HepG2 (cell line): Measurements from ENCODE around the gene CS. TPM values are rescaled to one million over a fixed set of nuclear protein-coding genes. Genes with fewer than 3 reads are reported as not detected.

ENCODE experiments used
- ASH2L ChIP-seq: fragments of 300-600, 200-600 bp; sonication (generic); IDR thresholded peaks from 2 replicates; pipeline ENCODE4 v1.7.0; 2017; ENCODE audit warnings: low read depth, mild to moderate bottlenecking, moderate library complexity, mixed read lengths, low read length; ENCODE audit not compliant: insufficient read length
- ATF4 ChIP-seq, 2 experiments: fragments of 450-650 bp in 1 of 2; sonication (generic) in 1 of 2; formaldehyde crosslinking; IDR thresholded peaks; 2 replicates each; pipeline versions ENCODE4 v1.5.0 to v1.8.0; 2020 to 2022; ENCODE audit warnings: mild to moderate bottlenecking in 1 of 2, missing genetic modification reagents in 1 of 2
- EP300 ChIP-seq, 3 experiments: sonication (generic) in 1 of 3; formaldehyde crosslinking in 1 of 3; IDR thresholded peaks; 2 replicates each; pipeline versions ENCODE4 v1.5.1 to v1.6.1; 2011 to 2020; ENCODE audit warnings: low read depth in 2 of 3, low read length in 2 of 3, borderline replicate concordance in 1 of 3, improper control_type of control experiment in 1 of 3, mild to moderate bottlenecking in 1 of 3, missing genetic modification reagents in 1 of 3, moderate library complexity in 1 of 3
- ESRRA ChIP-seq: sonication (generic); formaldehyde crosslinking; IDR thresholded peaks from 2 replicates; pipeline ENCODE4 v1.5.1; 2020; ENCODE audit warnings: mild to moderate bottlenecking, low read depth, missing genetic modification reagents
- HDAC1 ChIP-seq: sonication (generic); formaldehyde crosslinking; IDR thresholded peaks from 2 replicates; pipeline ENCODE4 v1.5.1; 2020; ENCODE audit warnings: mild to moderate bottlenecking, missing genetic modification reagents
- HNF4A ChIP-seq: sonication (generic); formaldehyde crosslinking; IDR thresholded peaks from 2 replicates; pipeline ENCODE4 v1.4.0; 2020; ENCODE audit warnings: missing genetic modification reagents
- HOXA5 ChIP-seq: sonication (generic); formaldehyde crosslinking; IDR thresholded peaks from 2 replicates; pipeline ENCODE4 v1.4.0; 2020; ENCODE audit warnings: missing genetic modification reagents
- KDM5A ChIP-seq: fragments of 200-600 bp; sonication (generic); IDR thresholded peaks from 2 replicates; pipeline ENCODE4 v1.7.0; 2018; ENCODE audit warnings: antibody characterized with exemption, mild to moderate bottlenecking, low read length, borderline replicate concordance
- MAX ChIP-seq: IDR thresholded peaks from 2 replicates; pipeline ENCODE4 v1.6.1; 2012; ENCODE audit warnings: inconsistent platforms
- MTERF4 ChIP-seq: sonication (generic); formaldehyde crosslinking; IDR thresholded peaks from 2 replicates; pipeline ENCODE4 v1.8.0; 2023; ENCODE audit warnings: mild to moderate bottlenecking, missing genetic modification reagents
- NCOA2 ChIP-seq: sonication (generic); formaldehyde crosslinking; IDR thresholded peaks from 2 replicates; pipeline ENCODE4 v1.8.0; 2022; ENCODE audit warnings: inconsistent platforms
- NCOR1 ChIP-seq: fragments of 200-600 bp; sonication (generic); IDR thresholded peaks from 2 replicates; pipeline ENCODE4 v1.7.0; 2017; ENCODE audit warnings: antibody characterized with exemption, low read length, borderline replicate concordance
- NFIB ChIP-seq: sonication (generic); formaldehyde crosslinking; IDR thresholded peaks from 2 replicates; pipeline ENCODE4 v1.9.0; 2021; ENCODE audit warnings: missing genetic modification reagents, mild to moderate bottlenecking, borderline replicate concordance
- NR2F6 ChIP-seq, 2 experiments: IDR thresholded peaks; 2 replicates each; pipeline ENCODE4 v1.6.1; 2016; ENCODE audit warnings: antibody characterized with exemption in 1 of 2, mild to moderate bottlenecking in 1 of 2
- PAXIP1 ChIP-seq: sonication (generic); formaldehyde crosslinking; conservative IDR thresholded peaks from 2 replicates; pipeline ENCODE4 v1.4.0; 2020; ENCODE audit warnings: mild to moderate bottlenecking, missing genetic modification reagents, moderate library complexity
- POGZ ChIP-seq: sonication (generic); formaldehyde crosslinking; IDR thresholded peaks from 2 replicates; pipeline ENCODE4 v1.4.0; 2020; ENCODE audit warnings: mild to moderate bottlenecking, missing genetic modification reagents
- RARA ChIP-seq: IDR thresholded peaks from 2 replicates; pipeline ENCODE4 v1.6.1; 2016; ENCODE audit warnings: missing genetic modification reagents, missing compliant biosample characterization
- TFE3 ChIP-seq: IDR thresholded peaks from 2 replicates; pipeline ENCODE4 v1.6.1; 2016
- YEATS2 ChIP-seq: sonication (generic); formaldehyde crosslinking; IDR thresholded peaks from 2 replicates; pipeline ENCODE4 v1.4.0; 2020; ENCODE audit warnings: missing genetic modification reagents, borderline replicate concordance
- ZNF335 ChIP-seq: sonication (generic); formaldehyde crosslinking; IDR thresholded peaks from 2 replicates; pipeline ENCODE4 v1.4.0; 2020; ENCODE audit warnings: missing genetic modification reagents
- ZNF430 ChIP-seq: sonication (generic); formaldehyde crosslinking; IDR thresholded peaks from 2 replicates; pipeline ENCODE4 v1.9.0; 2021; ENCODE audit warnings: mild to moderate bottlenecking, missing genetic modification reagents
- ZNF572 ChIP-seq: sonication (generic); formaldehyde crosslinking; IDR thresholded peaks from 2 replicates; pipeline ENCODE4 v1.5.1; 2020; ENCODE audit warnings: mild to moderate bottlenecking, missing genetic modification reagents
- polyA plus RNA-seq, 8 experiments: library from polyadenylated mRNA; depleted of rRNA in 3 of 8; stranded (reverse) in 7 of 8; unstranded in 1 of 8; fragments of >200 nt; fragmentation: Illumina TruSeq in 4 of 8; extraction: Trizol in 4 of 8; gene quantifications; 2 replicates each; pipeline versions ENCODE4 v1.2.1 to v1.2.3, GENCODE V29; 2011 to 2016; ENCODE audit warnings: low read depth in 4 of 8, missing spikeins in 1 of 8, mixed read lengths in 1 of 8; ENCODE audit not compliant: insufficient read depth in 1 of 8
- total RNA-seq, 5 experiments: library from RNA; depleted of rRNA; stranded (reverse); fragments of >200 nt; fragmentation: Illumina TruSeq; extraction: Trizol; gene quantifications; 2 replicates each; pipeline ENCODE4 v1.2.3, GENCODE V29; 2016; ENCODE audit warnings: low read depth in 1 of 5

CS gene
- total and polyA plus RNA-seq, 2 of the 13 experiments (the other 11 are each of a cell fraction or from before 2014, with no cell fraction given): 173 to 175 TPM

GRCh38 chr12:56267443-56268071 lies 32.6 kb downstream of the CS start (continued):
- TF ChIP-seq NR2F6 (IDR thresholded peaks at IDR 0.05) (peak; percentile 88), NR2F6 (CRISPR knock-in tag; IDR thresholded peaks at IDR 0.05) (peak; percentile 82), ATF4 (CRISPR knock-in tag; IDR thresholded peaks at IDR 0.05) (no peak), HOXA5 (CRISPR knock-in tag) (no peak), YEATS2 (CRISPR knock-in tag) (no peak), MTERF4 (peak; percentile 50), ESRRA (peak; percentile 83), ZNF335 (CRISPR knock-in tag) (peak; percentile 4; the same call in 1 of the 2 replicates), ZNF430 (CRISPR knock-in tag) (peak; percentile 10; the same call in 1 of the 2 replicates), NCOR1 (peak; percentile 78), HDAC1 (CRISPR knock-in tag) (no peak), EP300 (IDR thresholded peaks at IDR 0.05; ENCODE audit: low read depth in 2 of 2, low read length in 2 of 2) (0 out of 4 replicates have a peak, but pooled peaks of 1 of the 2 experiments have one; percentile 15), EP300 (CRISPR knock-in tag; IDR thresholded peaks at IDR 0.05; ENCODE audit: borderline replicate concordance) (no peak), HNF4A (CRISPR knock-in tag) (peak; percentile 59), KDM5A (0 out of 2 replicates have a peak, but pooled peaks have one; percentile 12), MAX (peak; percentile 28; the same call in 1 of the 2 replicates), ZNF572 (CRISPR knock-in tag) (peak; percentile 80; the same call in 1 of the 2 replicates), POGZ (no peak), PAXIP1 (no peak; the same call in 1 of the 2 replicates), NFIB (CRISPR knock-in tag) (no peak), RARA (peak; percentile 71), TFE3 (CRISPR knock-in tag) (peak; percentile 81), NCOA2 (CRISPR knock-in tag) (peak; percentile 51; the same call in 1 of the 2 replicates), ASH2L (peak; percentile 18)
